Measurements from ENCODE around the gene DENND4A. TPM values are rescaled to one million over a fixed set of nuclear protein-coding genes. Genes with fewer than 3 reads are reported as not detected.

DENND4A gene
- total RNA-seq, 1 experiment from 2014 or later, result 6.2 TPM

GRCh38 chr15:65611888-65612615 lies 180.0 kb downstream of the DENND4A start:
- DNase-seq (no peak), ATAC-seq (no peak)
- Histone ChIP-seq H3K79me2 (ENCODE audit: low read length) (peaks cover 35% of the 10 kb centered on the region), H3K9ac (ENCODE audit: low read length) (peak overlapping the region; percentile 98), H3K4me3 (ENCODE audit: low read length) (peak overlapping the region; percentile 85), H3K4me1 (ENCODE audit: insufficient read depth, low read length) (peaks cover 16% of the 10 kb centered on the region), H3K4me2 (ENCODE audit: low read length) (peak overlapping the region; percentile 95), H3K27ac (ENCODE audit: low read length) (peak overlapping the region; percentile 68; the same call in 1 of the 2 replicates), H4K20me1 (ENCODE audit: low read length) (no peaks in the 10 kb centered on the region), H3K9me3 (ENCODE audit: low read length) (no peaks in the 10 kb centered on the region), H3K9me2 (replicated peaks; ENCODE audit: low read length) (no peaks in the 10 kb centered on the region), H3K27me3 (ENCODE audit: low read length) (no peaks in the 10 kb centered on the region), H2AFZ (ENCODE audit: low read length) (no peak overlapping the region), H3K36me3 (ENCODE audit: low read depth, low read length) (no peaks in the 10 kb centered on the region), H3F3A (ENCODE audit: low read length, unreplicated experiment) (no peaks in the 10 kb centered on the region)
- ChIA-PET POLR2A (ENCODE audit: unreplicated experiment) (interaction anchor here (0.9 kb wide), 1 partner anchor 243 kb away, joined by 3 read pairs; no protein-coding TSS in a partner anchor), CTCF (interaction anchor here (0.7 kb wide), 1 partner anchor 332 kb away, joined by 3 read pairs; no protein-coding TSS in a partner anchor)
- intact Hi-C loops (cut with micrococcal nuclease), result no loop called here
- no peak for TF ChIP-seq CTCF (conservative IDR thresholded peaks at IDR 0.05; ENCODE audit: low read depth, low read length)
- TF ChIP-seq EZH2 (IDR thresholded peaks at IDR 0.05; ENCODE audit: low read length, unreplicated experiment), result no peak
- TF ChIP-seq EZH2phosphoT487 (IDR thresholded peaks at IDR 0.05; ENCODE audit: borderline replicate concordance, low read length), result no peak
- BruUV-seq (replicated peaks), result no TSS peak

DNA sequence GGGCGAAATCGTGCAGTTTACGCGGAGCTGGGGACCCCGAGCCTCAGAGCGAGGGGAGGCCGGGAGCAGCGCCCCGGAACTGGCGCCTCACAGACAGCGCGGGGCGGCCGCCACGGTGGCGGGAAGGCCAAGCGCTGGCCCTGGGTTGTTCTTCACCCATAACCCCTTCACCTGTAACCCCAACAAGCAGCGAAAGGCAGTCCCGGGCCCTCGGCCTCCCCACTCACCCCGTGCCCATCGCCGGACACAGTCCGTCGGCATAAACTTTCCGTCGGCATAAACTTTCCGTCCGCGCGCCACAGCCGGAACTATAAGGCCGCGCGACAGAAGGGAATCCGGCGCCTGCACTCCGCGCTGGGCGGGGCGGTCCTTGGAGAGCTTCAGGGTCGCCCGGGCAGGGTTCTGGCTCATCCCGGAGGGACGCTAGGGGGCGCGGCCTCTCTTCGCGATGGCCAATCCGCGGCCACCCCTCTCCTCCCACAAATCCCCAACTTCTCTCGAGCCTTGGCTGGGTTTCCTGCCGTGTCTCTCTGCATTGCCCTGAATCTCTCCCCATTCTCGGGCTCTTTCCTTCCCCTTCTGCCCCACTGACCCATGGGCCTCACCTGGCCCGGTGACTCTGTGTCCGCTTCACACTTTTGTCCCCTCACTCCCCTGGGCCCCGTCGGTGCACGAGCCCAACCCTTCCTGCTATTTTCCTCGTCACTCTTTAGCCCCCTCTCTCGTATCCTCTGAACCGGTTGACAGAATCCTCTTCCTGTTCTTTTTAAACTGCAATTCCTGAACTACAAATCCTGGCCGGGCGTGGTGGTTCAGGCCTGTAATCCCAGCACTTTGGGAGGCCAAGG lies 181.0 kb downstream of the DENND4A start, which contains the start of gene INTS14:
TSS of gene INTS14 (minus strand) at position 261 of the 848 bp plus-strand sequence. CDS start 3,751 bp downstream, outside the sequence.
- DNase-seq (peak; percentile 94), ATAC-seq (peak; percentile 100)
- H4K20me1 ChIP-seq (ENCODE audit: low read length), result no peaks in the 10 kb centered on the region
- no peaks in the 10 kb centered on the region for H3F3A ChIP-seq (ENCODE audit: low read length, unreplicated experiment)
- H3K9me3 ChIP-seq (ENCODE audit: low read length), result no peaks in the 10 kb centered on the region
- POLR2A ChIA-PET (ENCODE audit: unreplicated experiment), result interaction anchor here (0.5 to 0.7 kb wide), 3 partner anchors 11 to 650 kb away, joined by 3 to 7 read pairs (median 5); no protein-coding TSS in a partner anchor
- peaks cover 16% of the 10 kb centered on the region for H3K4me1 ChIP-seq (ENCODE audit: insufficient read depth, low read length)
- peak within 1 kb of the TSS; percentile 85 for H3K4me3 ChIP-seq (ENCODE audit: low read length)
- H3K9me2 ChIP-seq (replicated peaks; ENCODE audit: low read length), result no peaks in the 10 kb centered on the region
- CTCF ChIA-PET, result interaction anchor here (0.6 to 1.0 kb wide), 3 partner anchors 15 to 258 kb away, joined by 3 to 5 read pairs (median 3); partner anchors contain the start of gene RAB11A
- peak within 1 kb of the TSS; percentile 68 for H3K27ac ChIP-seq (ENCODE audit: low read length)
- intact Hi-C loops (cut with micrococcal nuclease), result no loop called here
- no TSS peak for BruUV-seq (replicated peaks)
- H2AFZ ChIP-seq (ENCODE audit: low read length), result peak within 1 kb of the TSS; percentile 99
- TF ChIP-seq CTCF (conservative IDR thresholded peaks at IDR 0.05; ENCODE audit: low read depth, low read length) (peak; percentile 56), EZH2 (IDR thresholded peaks at IDR 0.05; ENCODE audit: low read length, unreplicated experiment) (no peak)
- H3K27me3 ChIP-seq (ENCODE audit: low read length), result no peaks in the 10 kb centered on the region
- peak within 1 kb of the TSS; percentile 98 for H3K9ac ChIP-seq (ENCODE audit: low read length)
- H3K36me3 ChIP-seq (ENCODE audit: low read depth, low read length), result no peaks in the 10 kb centered on the region
- H3K4me2 ChIP-seq (ENCODE audit: low read length), result peak within 1 kb of the TSS; percentile 95
- peaks cover 36% of the 10 kb centered on the region for H3K79me2 ChIP-seq (ENCODE audit: low read length)

Small RNA genes lying within 50 kb of the gene (microRNA-seq; reads per million reads assigned to microRNA genes)
- not detected for gene MIR4511 (ENCODE audit: unreplicated experiment)

Other genes starting within 250 kb of the DENND4A start
- gene INTS14, start 181.2 kb downstream of the DENND4A start, total RNA-seq (2014; rRNA removed), result 19.5 and 23.8 TPM in 2 replicates
- 3.0 and 3.3 TPM in 2 replicates for gene SLC24A1, start 170.4 kb downstream of the DENND4A start, total RNA-seq (2014; rRNA removed)
- gene RAB11A, start 77.2 kb upstream of the DENND4A start, total RNA-seq (2014; rRNA removed), result 123 and 171 TPM in 2 replicates